Progenitor cell of endocrine pancreas (in vitro differentiated cells): ENCODE results near the gene TYMP. TPM values are rescaled to one million over a fixed set of nuclear protein-coding genes. Genes with fewer than 3 reads are reported as not detected.

Experiments used
- DNase-seq: peaks from one replicate; pipeline ENCODE4 v3.0.0; 2021; ENCODE audit warnings: low spot score; ENCODE audit not compliant: unreplicated experiment
- H3K27ac Mint-ChIP-seq: 2 replicates; pipeline ENCODE4 v1.8.0; 2021; ENCODE audit warnings: mild to moderate bottlenecking, moderate library complexity, mixed read lengths
- H3K27me3 Mint-ChIP-seq: 2 replicates; pipeline ENCODE4 v1.8.0; 2021; ENCODE audit warnings: mixed read lengths
- H3K36me3 Mint-ChIP-seq: 2 replicates; pipeline ENCODE4 v1.8.0; 2022; ENCODE audit warnings: mixed read lengths; ENCODE audit not compliant: insufficient read depth
- H3K4me1 Mint-ChIP-seq: 2 replicates; pipeline ENCODE4 v1.8.0; 2021; ENCODE audit warnings: low read depth, mixed read lengths
- H3K4me3 Mint-ChIP-seq: 2 replicates; pipeline ENCODE4 v1.8.0; 2021; ENCODE audit warnings: low read depth, mild to moderate bottlenecking, moderate library complexity, mixed read lengths
- H3K9me3 Mint-ChIP-seq: 2 replicates; pipeline ENCODE4 v1.8.0; 2021; ENCODE audit warnings: low read depth, mixed read lengths
- total RNA-seq: library from RNA; stranded (reverse); gene quantifications from 2 replicates; pipeline ENCODE4 v1.2.1, GENCODE V29; 2021
- TF ChIP-seq, protein P1 (sequence below): fragments of 200-600 bp; sonication (generic); IDR thresholded peaks from one replicate; pipeline ENCODE4 v1.5.0; 2021; ENCODE audit warnings: antibody characterized with exemption, mild to moderate bottlenecking; ENCODE audit not compliant: unreplicated experiment

TYMP gene
- total RNA-seq, 1 donor from 2014 or later: 1.6 TPM

DNA sequence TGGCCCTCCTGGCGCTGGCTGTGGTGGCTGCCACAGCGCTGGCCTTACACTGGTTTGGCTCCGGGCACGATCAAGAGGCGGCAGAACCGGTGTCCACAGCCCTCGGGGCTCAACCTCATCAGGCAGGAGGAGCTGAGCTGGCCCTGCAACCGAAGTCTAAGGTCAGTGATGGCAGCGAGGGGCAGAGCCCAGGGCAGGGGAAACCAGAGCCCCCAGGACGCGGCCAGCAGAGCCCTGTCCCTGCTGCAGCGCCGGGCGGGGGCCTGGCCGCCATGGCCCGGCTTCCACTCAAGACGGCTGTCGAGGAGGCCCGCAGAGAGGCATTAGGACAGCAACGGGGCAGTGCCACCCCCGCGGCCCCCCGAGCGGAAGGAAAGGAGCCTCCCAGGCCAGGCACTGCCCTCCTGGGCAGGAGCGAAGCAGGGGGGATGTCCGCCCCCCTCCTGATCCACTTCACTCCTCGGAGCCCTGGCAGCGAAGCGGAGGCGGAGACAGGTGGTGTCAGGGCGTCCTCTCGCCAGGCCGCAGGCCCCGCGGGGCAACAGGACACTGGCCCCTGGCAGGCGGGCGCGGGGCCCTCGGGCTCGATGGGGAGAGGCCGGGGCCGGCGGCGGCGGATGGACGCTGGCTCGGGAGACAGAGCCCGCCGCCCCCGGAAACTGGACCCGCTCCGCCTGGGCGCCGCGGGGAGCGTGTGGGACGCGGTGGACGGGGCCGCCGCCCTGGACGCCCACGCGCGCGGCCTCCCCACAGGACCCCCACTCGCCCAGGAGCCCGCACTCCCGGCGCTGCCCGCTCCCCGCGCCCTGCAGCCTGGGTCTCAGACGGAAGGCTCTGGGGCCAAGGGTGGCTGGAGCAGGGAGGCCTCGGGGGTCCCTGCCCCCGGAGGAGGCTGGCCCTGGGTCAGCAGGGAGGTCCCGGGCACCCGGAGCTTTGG lies 16.8 kb upstream of the TYMP start:
- H3K9me3 Mint-ChIP-seq: no peaks in the 10 kb centered on the region
- H3K27ac Mint-ChIP-seq: no peak overlapping the region
- H3K4me3 Mint-ChIP-seq: no peak overlapping the region
- H3K4me1 Mint-ChIP-seq: no peaks in the 10 kb centered on the region
- no peak for DNase-seq
- peaks cover 18% of the 10 kb centered on the region for H3K27me3 Mint-ChIP-seq
- TF ChIP-seq, protein P1, sequence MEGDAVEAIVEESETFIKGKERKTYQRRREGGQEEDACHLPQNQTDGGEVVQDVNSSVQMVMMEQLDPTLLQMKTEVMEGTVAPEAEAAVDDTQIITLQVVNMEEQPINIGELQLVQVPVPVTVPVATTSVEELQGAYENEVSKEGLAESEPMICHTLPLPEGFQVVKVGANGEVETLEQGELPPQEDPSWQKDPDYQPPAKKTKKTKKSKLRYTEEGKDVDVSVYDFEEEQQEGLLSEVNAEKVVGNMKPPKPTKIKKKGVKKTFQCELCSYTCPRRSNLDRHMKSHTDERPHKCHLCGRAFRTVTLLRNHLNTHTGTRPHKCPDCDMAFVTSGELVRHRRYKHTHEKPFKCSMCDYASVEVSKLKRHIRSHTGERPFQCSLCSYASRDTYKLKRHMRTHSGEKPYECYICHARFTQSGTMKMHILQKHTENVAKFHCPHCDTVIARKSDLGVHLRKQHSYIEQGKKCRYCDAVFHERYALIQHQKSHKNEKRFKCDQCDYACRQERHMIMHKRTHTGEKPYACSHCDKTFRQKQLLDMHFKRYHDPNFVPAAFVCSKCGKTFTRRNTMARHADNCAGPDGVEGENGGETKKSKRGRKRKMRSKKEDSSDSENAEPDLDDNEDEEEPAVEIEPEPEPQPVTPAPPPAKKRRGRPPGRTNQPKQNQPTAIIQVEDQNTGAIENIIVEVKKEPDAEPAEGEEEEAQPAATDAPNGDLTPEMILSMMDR: no peak
- no peaks in the 10 kb centered on the region for H3K36me3 Mint-ChIP-seq

DNA sequence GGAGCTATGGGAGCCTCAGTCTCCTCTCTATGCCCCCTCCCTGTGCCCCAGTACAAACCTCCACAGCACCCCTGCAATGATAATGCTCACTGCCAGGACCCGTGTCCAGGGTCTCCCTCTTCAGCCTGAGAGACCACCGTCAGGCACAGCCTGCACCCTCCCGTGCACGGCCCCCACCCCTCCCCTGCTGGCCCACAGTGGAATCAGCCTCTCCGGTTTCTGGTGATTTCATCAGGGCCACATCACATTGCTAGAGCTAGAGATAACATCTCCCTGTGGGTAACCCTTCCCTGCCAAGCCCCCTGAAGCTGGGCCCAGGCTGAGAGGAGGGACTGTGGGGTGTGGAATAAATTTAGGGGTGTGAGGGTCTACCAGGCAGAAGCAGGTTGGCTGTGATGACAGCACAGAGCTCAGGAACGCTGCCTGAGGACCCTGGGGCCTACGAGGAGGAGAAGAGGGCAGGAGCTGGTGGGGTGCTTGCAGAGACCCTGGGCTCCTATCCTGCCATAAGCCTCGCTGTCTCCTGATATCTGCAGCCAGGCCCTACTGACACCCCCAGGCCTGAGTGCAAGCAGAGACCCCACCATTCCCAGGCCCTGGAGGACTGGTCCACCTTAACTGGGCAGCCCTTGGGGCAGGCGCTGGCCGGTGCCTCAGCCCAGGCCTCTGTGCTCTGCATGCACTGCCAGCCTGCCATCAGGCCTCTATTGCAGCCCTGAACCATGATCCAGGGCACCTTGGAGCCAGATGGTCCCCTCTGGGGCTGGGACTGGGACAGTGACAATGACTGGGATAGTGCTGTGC lies 15.9 kb upstream of the TYMP start, which contains the start of gene KLHDC7B:
Gene KLHDC7B (plus strand): TSS at position 378 of the 804 bp plus-strand sequence. CDS start 345 bp downstream, at position 723.
- Mint-ChIP-seq H3K27me3 (peaks cover 21% of the 10 kb centered on the region), H3K4me1 (no peaks in the 10 kb centered on the region), H3K36me3 (no peaks in the 10 kb centered on the region), H3K9me3 (no peaks in the 10 kb centered on the region), H3K4me3 (no peak within 1 kb of the TSS), H3K27ac (no peak within 1 kb of the TSS)
- DNase-seq: no peak
- TF ChIP-seq, protein P1: no peak

GRCh38 chr22:50544746-50545253 lies 15.0 kb upstream of the TYMP start:
- H3K27ac Mint-ChIP-seq: no peak overlapping the region
- H3K36me3 Mint-ChIP-seq: no peaks in the 10 kb centered on the region
- no peaks in the 10 kb centered on the region for H3K4me1 Mint-ChIP-seq
- TF ChIP-seq, protein P1: no peak
- no peak for DNase-seq
- H3K27me3 Mint-ChIP-seq: peaks cover 23% of the 10 kb centered on the region
- no peak overlapping the region for H3K4me3 Mint-ChIP-seq
- H3K9me3 Mint-ChIP-seq: no peaks in the 10 kb centered on the region

DNA sequence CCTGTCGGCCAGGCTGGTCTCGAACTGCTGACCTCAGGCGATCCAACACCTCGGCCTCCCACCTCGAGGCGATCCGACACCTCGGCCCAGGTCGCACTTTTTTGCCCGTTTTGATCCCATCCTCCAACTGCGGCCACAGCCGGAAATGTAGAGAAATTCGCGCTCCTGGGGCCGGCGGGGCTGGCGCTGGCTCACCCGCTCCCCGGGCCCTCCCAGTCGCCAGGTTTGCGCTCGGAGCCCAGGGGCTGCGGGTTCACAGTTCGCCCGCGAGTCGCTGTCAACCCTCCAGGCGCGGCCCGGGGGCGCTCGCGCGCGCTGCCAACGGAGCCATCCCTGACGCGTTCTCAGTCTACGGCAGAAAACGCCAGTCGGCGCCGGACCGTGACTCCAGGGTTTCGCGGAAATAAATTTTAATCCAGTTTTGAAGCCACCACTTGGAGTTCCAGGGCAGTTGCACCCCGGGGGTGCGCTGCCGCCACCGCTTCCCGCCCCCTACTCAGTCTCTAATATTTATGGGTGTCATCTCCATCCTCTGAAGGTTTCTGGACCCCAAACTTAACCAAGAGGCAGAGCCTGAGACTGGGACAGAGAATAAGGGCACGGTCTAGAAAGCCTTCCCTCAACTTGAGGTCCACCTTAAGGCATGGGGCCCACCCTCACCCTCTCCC lies 14.4 kb upstream of the TYMP start:
- Mint-ChIP-seq H3K27me3 (peaks cover 23% of the 10 kb centered on the region), H3K27ac (no peak overlapping the region), H3K4me1 (no peaks in the 10 kb centered on the region), H3K4me3 (no peak overlapping the region), H3K9me3 (no peaks in the 10 kb centered on the region), H3K36me3 (no peaks in the 10 kb centered on the region)
- TF ChIP-seq, protein P1: peak; percentile 71
- DNase-seq: peak; percentile 76
